Measurements from ENCODE around the gene IL31.

IL31 gene

DNA sequence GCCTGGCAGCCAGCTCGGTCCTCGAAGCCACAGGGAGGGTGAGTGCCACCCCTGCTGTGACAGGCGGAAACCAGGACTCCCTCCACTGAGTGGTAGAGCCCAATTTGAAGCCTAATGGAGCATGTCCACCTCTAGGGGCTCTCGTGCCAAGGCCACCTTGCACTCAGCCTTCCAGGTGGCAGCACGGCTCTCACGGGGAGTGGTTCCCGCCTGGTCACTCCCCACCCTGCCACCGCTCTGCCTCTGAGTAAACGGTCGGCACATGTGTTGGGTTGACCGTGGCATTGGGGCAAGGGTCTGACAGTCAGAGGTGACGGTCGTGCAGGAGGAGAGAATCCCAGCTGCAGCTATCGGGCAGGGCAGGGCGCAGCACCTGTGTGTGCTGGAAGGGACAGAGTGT is 34.8 kb downstream of the IL31 start:
- DNase-seq (ENCODE audit: low read depth, low spot score) = no peak
- in situ Hi-C loops (cut with HindIII; ENCODE audit: low sequenced_read_pairs) = no loop called here
- TF ChIP-seq CTCF (IDR thresholded peaks at IDR 0.05; ENCODE audit: low read depth, low read length) = no peak
- no peak overlapping the region for H3K4me3 ChIP-seq (ENCODE audit: low read depth, low read length)

- no peak for DNase-seq (ENCODE audit: low read depth, low spot score)
- H3K4me3 ChIP-seq (ENCODE audit: low read depth, low read length) = no peak overlapping the region
- TF ChIP-seq CTCF (IDR thresholded peaks at IDR 0.05; ENCODE audit: low read depth, low read length) = no peak
- in situ Hi-C loops (cut with HindIII; ENCODE audit: low sequenced_read_pairs) = no loop called here
These were observed 35.4 kb downstream of the IL31 start for GRCh38 chr12:122138616-122139015.

GRCh38 chr12:122138181-122138580 is 35.8 kb downstream of the IL31 start:
- TF ChIP-seq CTCF (IDR thresholded peaks at IDR 0.05; ENCODE audit: low read depth, low read length) = no peak
- no peak for DNase-seq (ENCODE audit: low read depth, low spot score)
- H3K4me3 ChIP-seq (ENCODE audit: low read depth, low read length) = no peak overlapping the region
- in situ Hi-C loops (cut with HindIII; ENCODE audit: low sequenced_read_pairs) = no loop called here

GRCh38 chr12:122137681-122138080 is 36.3 kb downstream of the IL31 start:
- no peak for TF ChIP-seq CTCF (IDR thresholded peaks at IDR 0.05; ENCODE audit: low read depth, low read length)
- no peak overlapping the region for H3K4me3 ChIP-seq (ENCODE audit: low read depth, low read length)
- in situ Hi-C loops (cut with HindIII; ENCODE audit: low sequenced_read_pairs) = no loop called here
- no peak for DNase-seq (ENCODE audit: low read depth, low spot score)

DNA sequence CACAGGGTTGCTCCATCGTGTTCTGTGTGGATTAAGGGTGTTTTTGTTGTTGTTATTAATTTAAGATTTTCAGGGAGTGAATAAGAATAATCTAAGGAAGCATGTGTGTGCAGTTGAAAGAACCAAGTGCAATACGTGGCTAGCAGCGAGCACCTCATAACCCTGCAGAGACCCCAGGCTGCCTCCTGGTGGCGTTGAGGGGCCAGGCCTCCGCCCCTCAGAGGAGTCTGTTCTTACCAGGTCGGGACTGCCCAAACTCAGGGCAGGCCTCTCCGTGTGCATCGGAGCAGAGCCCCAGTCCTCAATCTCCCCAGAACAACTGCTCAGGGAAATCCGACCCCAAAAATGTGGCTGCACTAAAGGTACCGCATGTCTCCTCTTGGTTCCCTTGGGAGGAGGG is 36.8 kb downstream of the IL31 start:
- TF ChIP-seq CTCF (IDR thresholded peaks at IDR 0.05; ENCODE audit: low read depth, low read length) = peak; percentile 27
- in situ Hi-C loops (cut with HindIII; ENCODE audit: low sequenced_read_pairs) = no loop called here
- H3K4me3 ChIP-seq (ENCODE audit: low read depth, low read length) = no peak overlapping the region
- DNase-seq (ENCODE audit: low read depth, low spot score) = no peak

DNA sequence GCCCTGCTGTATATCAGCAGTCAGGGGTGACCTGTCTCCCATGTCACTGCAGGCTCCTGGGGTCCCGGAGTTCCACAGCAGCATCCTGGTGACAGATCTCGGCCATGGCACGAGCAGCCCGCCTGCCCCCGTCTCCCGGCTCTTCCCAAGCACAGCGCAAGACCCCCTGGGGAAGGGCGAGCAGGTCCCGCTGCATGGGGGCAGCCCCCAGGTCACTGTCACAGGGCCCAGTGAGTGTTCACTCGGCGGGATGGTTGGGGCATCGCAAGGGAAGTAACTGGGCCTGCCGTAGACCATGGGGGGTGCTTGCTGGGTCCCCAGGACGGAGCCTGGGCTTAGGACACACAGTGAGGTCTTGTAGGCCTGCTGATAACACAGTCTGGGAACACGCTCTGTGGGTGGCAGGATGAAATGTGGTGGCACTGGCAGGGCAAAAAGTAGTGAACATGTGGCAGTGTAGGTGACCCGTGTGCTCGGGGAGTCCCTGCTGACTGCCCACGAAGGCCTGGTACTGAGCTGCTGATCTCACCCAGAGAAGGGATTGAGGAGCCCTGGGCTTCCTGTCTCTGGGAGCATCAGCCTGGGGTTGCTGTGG is 38.5 kb downstream of the IL31 start:
- no peak for TF ChIP-seq CTCF (IDR thresholded peaks at IDR 0.05; ENCODE audit: low read depth, low read length)
- DNase-seq (ENCODE audit: low read depth, low spot score) = no peak
- H3K4me3 ChIP-seq (ENCODE audit: low read depth, low read length) = no peak overlapping the region
- in situ Hi-C loops (cut with HindIII; ENCODE audit: low sequenced_read_pairs) = no loop called here
